Liver (tissue), 9 donors: ENCODE results near the gene PCDHGA10. TPM values are rescaled to one million over a fixed set of nuclear protein-coding genes. Genes with fewer than 3 reads are reported as not detected.

Experiments used
- DNase-seq: peaks from one replicate; pipeline ENCODE4 v3.0.0-alpha.2; 2017; ENCODE audit warnings: low spot score
- H3K27ac ChIP-seq, 2 donors: one replicate each; pipeline ENCODE4 v1.7.0; 2013; ENCODE audit warnings: inconsistent platforms in 2 of 2, low read length in 2 of 2, control low read depth in 1 of 2, low read depth in 1 of 2, mild to moderate bottlenecking in 1 of 2
- H3K27me3 ChIP-seq, 4 donors: one replicate each; pipeline versions ENCODE4 v1.6.1 to v1.7.0; 2013; ENCODE audit warnings: low read length in 3 of 4, inconsistent platforms in 1 of 4, mild to moderate bottlenecking in 1 of 4, moderate library complexity in 1 of 4; ENCODE audit not compliant: control insufficient read depth in 4 of 4, insufficient read depth in 4 of 4
- H3K36me3 ChIP-seq, 4 donors: one replicate each; pipeline versions ENCODE4 v1.6.1 to v1.7.0; 2013; ENCODE audit warnings: low read length in 3 of 4, mild to moderate bottlenecking in 3 of 4, low read depth in 1 of 4, moderate library complexity in 1 of 4; ENCODE audit not compliant: control insufficient read depth in 4 of 4, insufficient read depth in 3 of 4
- H3K4me1 ChIP-seq, 4 donors: one replicate each; pipeline versions ENCODE4 v1.6.1 to v1.7.0; 2013; ENCODE audit warnings: low read length in 3 of 4, mild to moderate bottlenecking in 3 of 4, moderate library complexity in 1 of 4; ENCODE audit not compliant: control insufficient read depth in 4 of 4, insufficient read depth in 4 of 4
- H3K4me3 ChIP-seq, 3 donors: one replicate each; pipeline versions ENCODE4 v1.6.1 to v1.7.0; 2013; ENCODE audit warnings: low read length in 3 of 3, control low read depth in 1 of 3, low read depth in 1 of 3, mild to moderate bottlenecking in 1 of 3
- H3K9ac ChIP-seq, 2 donors: one replicate each; pipeline ENCODE4 v1.7.0; 2013; ENCODE audit warnings: low read length in 2 of 2, mild to moderate bottlenecking in 2 of 2, moderate library complexity in 2 of 2, control low read depth in 1 of 2, low read depth in 1 of 2
- H3K9me3 ChIP-seq, 4 donors: one replicate each; pipeline versions ENCODE4 v1.6.1 to v1.7.0; 2013; ENCODE audit warnings: low read length in 3 of 4; ENCODE audit not compliant: control insufficient read depth in 4 of 4
- ATF3 ChIP-seq: IDR thresholded peaks from 2 replicates; pipeline ENCODE4 v1.6.1; 2016; ENCODE audit warnings: antibody characterized with exemption
- CTCF ChIP-seq: fragments of 150-350 bp; IDR thresholded peaks from 2 replicates; pipeline ENCODE4 v1.5.1; 2017; ENCODE audit warnings: improper control_type of control experiment, low read depth, low read length; ENCODE audit not compliant: missing input control
- EGR1 ChIP-seq, 2 donors: IDR thresholded peaks; 2 replicates each; pipeline ENCODE4 v1.6.1; 2016 to 2018; ENCODE audit warnings: antibody characterized with exemption in 2 of 2, low read depth in 2 of 2
- FOXA1 ChIP-seq: IDR thresholded peaks from 2 replicates; pipeline ENCODE4 v1.6.1; 2016; ENCODE audit warnings: antibody characterized with exemption
- FOXA2 ChIP-seq: IDR thresholded peaks from 2 replicates; pipeline ENCODE4 v1.6.1; 2016; ENCODE audit warnings: antibody characterized with exemption
- GABPA ChIP-seq, 2 donors: IDR thresholded peaks in 1 of 2; conservative IDR thresholded peaks in 1 of 2; 2 replicates each; pipeline ENCODE4 v1.6.1; 2016; ENCODE audit warnings: antibody characterized with exemption in 2 of 2, mild to moderate bottlenecking in 1 of 2, moderate library complexity in 1 of 2
- HNF4G ChIP-seq: IDR thresholded peaks from 2 replicates; pipeline ENCODE4 v1.6.1; 2016; ENCODE audit warnings: antibody characterized with exemption
- JUND ChIP-seq, 2 donors: IDR thresholded peaks; 2 replicates each; pipeline ENCODE4 v1.6.1; 2016; ENCODE audit warnings: antibody characterized with exemption in 2 of 2
- MAX ChIP-seq: IDR thresholded peaks from 2 replicates; pipeline ENCODE4 v1.6.1; 2016; ENCODE audit warnings: antibody characterized with exemption
- NR2F2 ChIP-seq: IDR thresholded peaks from 2 replicates; pipeline ENCODE4 v1.6.1; 2016; ENCODE audit warnings: antibody characterized with exemption
- RAD21 ChIP-seq, 2 donors: IDR thresholded peaks; 2 replicates each; pipeline ENCODE4 v1.6.1; 2016; ENCODE audit warnings: antibody characterized with exemption in 2 of 2, mild to moderate bottlenecking in 2 of 2
- REST ChIP-seq: IDR thresholded peaks from 2 replicates; pipeline ENCODE4 v1.6.1; 2016; ENCODE audit warnings: antibody characterized with exemption, mild to moderate bottlenecking
- RXRA ChIP-seq, 2 donors: IDR thresholded peaks; 2 replicates each; pipeline ENCODE4 v1.6.1; 2017 to 2018; ENCODE audit warnings: antibody characterized with exemption in 2 of 2, mild to moderate bottlenecking in 1 of 2
- SP1 ChIP-seq: IDR thresholded peaks from 2 replicates; pipeline ENCODE4 v1.6.1; 2018; ENCODE audit warnings: antibody characterized with exemption, mild to moderate bottlenecking
- TAF1 ChIP-seq: conservative IDR thresholded peaks from 2 replicates; pipeline ENCODE4 v1.6.1; 2016; ENCODE audit warnings: antibody characterized with exemption, mild to moderate bottlenecking
- YY1 ChIP-seq: IDR thresholded peaks from 2 replicates; pipeline ENCODE4 v1.6.1; 2016; ENCODE audit warnings: antibody characterized with exemption, mild to moderate bottlenecking
- ZBTB33 ChIP-seq: IDR thresholded peaks from 2 replicates; pipeline ENCODE4 v1.6.1; 2016; ENCODE audit warnings: antibody characterized with exemption
- WGBS: extraction: QIAGEN DNeasy Blood & Tissue Kit; methylation state at CpG from one replicate; pipeline ENCODE4 v1.1.7; 2013; 5-methylcytosine and 5-hydroxymethylcytosine counted together
- polyA plus RNA-seq, 2 donors: library from polyadenylated mRNA; stranded (reverse) in 1 of 2; unstranded in 1 of 2; fragments of 200-250 nt in 1 of 2; fragments of >200 nt in 1 of 2; fragmentation: Nextera tagmentation in 1 of 2; extraction: Ambion mirVana in 1 of 2; gene quantifications; one replicate each; pipeline versions ENCODE4 v1.2.1 to v1.2.3, GENCODE V29; 2013 to 2015
- total RNA-seq, 2 donors: library from RNA; depleted of rRNA; stranded (reverse); fragments of >200 nt; gene quantifications; one replicate each; pipeline ENCODE4 v1.2.3, GENCODE V29; 2014
- donor health status: healthy.
- donor health status: healthy.
- donor health status: healthy.
- donor health status: healthy.
- donor health status: healthy.

The PCDHGA10 gene
- total and polyA plus RNA-seq, 4 donors: 1.2 to 3.9 (median 1.6) TPM

- 67% methylated on average over 10 of the region's 10 CpGs for WGBS
- no peaks in the 10 kb centered on the region for H3K36me3 ChIP-seq
- no peak overlapping the region for H3K27ac ChIP-seq
- no peak overlapping the region for H3K9ac ChIP-seq
- H3K4me1 ChIP-seq: no peaks in the 10 kb centered on the region
- H3K9me3 ChIP-seq: peaks cover 8 to 35% (median 13%) of the 10 kb centered on the region in 4 donors
- TF ChIP-seq REST (no peak), CTCF (no peak), NR2F2 (no peak), SP1 (no peak), TAF1 (no peak), FOXA2 (no peak), RXRA (IDR thresholded peaks at IDR 0.05) (no peak), JUND (IDR thresholded peaks at IDR 0.05) (no peak), RAD21 (IDR thresholded peaks at IDR 0.05) (no peak), MAX (no peak), EGR1 (IDR thresholded peaks at IDR 0.05; ENCODE audit: low read depth in 2 of 2) (no peak), GABPA (IDR thresholded peaks at IDR 0.05 in 1 of 2, conservative IDR thresholded peaks at IDR 0.05 in 1 of 2) (no peak), HNF4G (no peak), ATF3 (no peak), ZBTB33 (no peak), YY1 (no peak), FOXA1 (no peak)
- H3K27me3 ChIP-seq: no peaks in the 10 kb centered on the region
- peak overlapping the region in 1 of 3 donors; percentile 16 for H3K4me3 ChIP-seq
- DNase-seq: no peak
These were observed 26.8 kb downstream of the PCDHGA10 start for GRCh38 chr5:141439411-141440141.
